GM18870 (cell line): Measurements from ENCODE around the gene GLIS1.
"Not testable (repeated sequence)": the region's sequence is repeated elsewhere in the genome, so short reads cannot be mapped to it uniquely, and the experiment has no call there.

ENCODE experiments used
- ATAC-seq: cut with Tn5 transposase; IDR thresholded peaks from one replicate; pipeline ENCODE4 v1.9.1; 2021; ENCODE audit warnings: moderate library complexity; ENCODE audit not compliant: unreplicated experiment

The GLIS1 gene

GRCh38 chr1:53739109-53739681 lies at the start of gene GLIS1:
TSS of gene GLIS1 (minus strand) at chr1:53739164. CDS start at chr1:53738064, 1,100 bp downstream.
- no peak for ATAC-seq

GRCh38 chr1:53787655-53788054 lies 48.7 kb upstream of the GLIS1 start:
- no peak for ATAC-seq

GRCh38 chr1:53783056-53783455 lies 44.1 kb upstream of the GLIS1 start:
- no peak for ATAC-seq

- ATAC-seq: no peak
Observed at GRCh38 chr1:53781654-53782053, 42.7 kb upstream of the GLIS1 start.

GRCh38 chr1:53777272-53777671 lies 38.3 kb upstream of the GLIS1 start:
- ATAC-seq: no peak

GRCh38 chr1:53771648-53772047 lies 32.7 kb upstream of the GLIS1 start:
- no peak for ATAC-seq

GRCh38 chr1:53769780-53770179 lies 30.8 kb upstream of the GLIS1 start:
- no peak for ATAC-seq

GRCh38 chr1:53769184-53769583 lies 30.2 kb upstream of the GLIS1 start:
- ATAC-seq: no peak

GRCh38 chr1:53766831-53767405 lies 28.0 kb upstream of the GLIS1 start:
- no peak for ATAC-seq

- ATAC-seq: no peak
Observed at GRCh38 chr1:53766194-53766742, 27.3 kb upstream of the GLIS1 start.

- no peak for ATAC-seq
Observed at GRCh38 chr1:53765657-53766056, 26.7 kb upstream of the GLIS1 start.

- ATAC-seq: no peak
Observed at GRCh38 chr1:53763911-53764310, 24.9 kb upstream of the GLIS1 start.

- no peak for ATAC-seq
Observed at GRCh38 chr1:53763461-53763860, 24.5 kb upstream of the GLIS1 start.

- ATAC-seq: not testable (repeated sequence)
Observed at GRCh38 chr1:53760497-53760896, 21.5 kb upstream of the GLIS1 start.

GRCh38 chr1:53755874-53756273 lies 16.9 kb upstream of the GLIS1 start:
- no peak for ATAC-seq

- ATAC-seq: no peak
Observed at GRCh38 chr1:53754484-53755312, 15.7 kb upstream of the GLIS1 start.

- ATAC-seq: no peak
Observed at GRCh38 chr1:53752281-53752680, 13.3 kb upstream of the GLIS1 start.

- no peak for ATAC-seq
Observed at GRCh38 chr1:53747841-53748240, 8.9 kb upstream of the GLIS1 start.

- ATAC-seq: no peak
Observed at GRCh38 chr1:53740621-53741105, 1.7 kb upstream of the GLIS1 start.

- ATAC-seq: no peak
Observed at GRCh38 chr1:53738205-53739108, 507 bp downstream of the GLIS1 start.
